Mucosa of gallbladder (tissue), 1 donor: ENCODE results near the gene GNG7. TPM values are rescaled to one million over a fixed set of nuclear protein-coding genes. Genes with fewer than 3 reads are reported as not detected.
"Not testable (repeated sequence)": the region's sequence is repeated elsewhere in the genome, so short reads cannot be mapped to it uniquely, and the experiment has no call there.

Source experiments
- DNase-seq: peaks from one replicate; pipeline ENCODE4 v3.0.0-alpha.2; 2020; ENCODE audit warnings: low spot score
- total RNA-seq: library from RNA; stranded (reverse); gene quantifications from one replicate; pipeline ENCODE4 v1.2.1, GENCODE V29; 2021
- donor health status: DM: no; HTN: no; CAD: no.

The GNG7 gene
- total RNA-seq, 1 donor from 2014 or later = 12.4 TPM

- DNase-seq = no peak
Measured at GRCh38 chr19:2484178-2484937, 218.1 kb downstream of the GNG7 start.

- no peak for DNase-seq
Measured at GRCh38 chr19:2483484-2484151, 218.9 kb downstream of the GNG7 start.

GRCh38 chr19:2483084-2483483, 219.4 kb downstream of the GNG7 start:
- no peak for DNase-seq

DNA sequence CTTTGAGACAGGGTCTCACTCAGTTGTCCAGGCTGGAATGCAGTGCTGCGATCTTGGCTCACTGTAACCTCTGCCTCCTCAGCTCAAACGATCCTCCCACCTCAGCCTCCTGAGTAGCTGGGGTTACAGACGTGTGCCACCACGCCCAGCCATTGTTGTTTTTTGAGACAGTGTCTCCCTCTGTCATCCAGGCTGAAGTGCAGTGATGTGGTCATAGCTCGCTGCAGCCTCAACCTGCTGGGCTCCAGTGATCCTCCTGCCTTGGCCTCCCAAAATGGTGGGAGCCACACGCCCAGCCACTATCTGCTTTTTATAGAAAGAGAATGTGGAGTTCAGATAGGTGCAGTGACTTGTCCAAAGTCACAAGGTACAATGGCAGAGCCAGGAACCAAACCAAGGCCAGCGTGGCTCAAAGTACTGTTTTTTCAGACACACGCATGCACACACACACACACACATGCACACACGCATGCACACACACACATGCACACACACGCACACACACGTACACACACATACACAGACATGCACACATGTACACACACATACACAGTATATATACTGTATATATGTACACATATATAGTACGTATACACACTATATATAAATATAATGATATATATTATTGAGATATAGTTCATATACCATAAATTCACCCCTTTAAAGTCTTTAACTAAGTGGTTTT, 220.0 kb downstream of the GNG7 start:
- no peak for DNase-seq

- no peak for DNase-seq
Measured at GRCh38 chr19:2481466-2481865, 221.0 kb downstream of the GNG7 start.

GRCh38 chr19:2479556-2480194, 222.8 kb downstream of the GNG7 start:
- DNase-seq = no peak

DNA sequence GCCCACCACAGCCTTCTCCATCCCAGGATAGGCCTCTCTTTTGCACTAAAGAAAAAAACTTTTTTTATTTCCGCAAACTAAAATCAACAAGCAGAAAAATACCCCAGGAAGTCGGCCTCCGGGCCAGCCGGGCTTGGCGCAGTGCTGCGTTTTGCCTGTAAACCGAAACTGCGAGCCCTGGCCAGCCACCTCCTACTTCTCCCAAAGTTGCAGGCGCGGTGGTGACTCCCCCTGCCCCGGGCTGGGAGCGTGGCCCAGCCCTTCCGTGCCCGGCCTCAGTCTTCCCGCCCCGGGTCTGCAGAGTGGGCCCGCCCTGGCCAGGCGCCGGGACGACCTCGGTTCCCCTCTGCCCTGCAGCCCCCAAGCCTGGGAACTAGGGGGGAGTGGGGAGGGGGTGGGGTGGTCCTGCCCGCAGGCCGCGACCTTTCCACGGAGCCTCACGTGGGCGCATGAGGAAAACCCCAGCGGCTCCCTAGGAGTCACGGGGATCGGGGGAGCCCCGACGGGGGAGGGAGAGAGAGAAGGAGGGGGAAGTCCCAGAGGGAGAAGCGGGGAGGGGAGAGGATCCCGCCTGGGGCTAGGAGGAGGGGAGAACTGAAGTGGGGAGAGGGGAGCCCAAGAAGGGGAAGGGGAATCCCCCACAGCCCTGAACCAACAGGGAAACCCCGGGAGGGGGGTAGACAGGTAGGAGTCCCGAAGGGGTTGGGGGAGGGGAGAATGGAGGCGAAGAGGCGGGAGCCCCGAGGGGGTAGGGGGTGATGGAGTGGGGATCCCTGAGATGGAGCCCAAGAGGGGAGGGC, 223.5 kb downstream of the GNG7 start:
- DNase-seq = peak; percentile 74

GRCh38 chr19:2478278-2478755, 224.2 kb downstream of the GNG7 start:
- DNase-seq = peak; percentile 60

- peak; percentile 25 for DNase-seq
Measured at GRCh38 chr19:2477732-2478191, 224.7 kb downstream of the GNG7 start.

DNA sequence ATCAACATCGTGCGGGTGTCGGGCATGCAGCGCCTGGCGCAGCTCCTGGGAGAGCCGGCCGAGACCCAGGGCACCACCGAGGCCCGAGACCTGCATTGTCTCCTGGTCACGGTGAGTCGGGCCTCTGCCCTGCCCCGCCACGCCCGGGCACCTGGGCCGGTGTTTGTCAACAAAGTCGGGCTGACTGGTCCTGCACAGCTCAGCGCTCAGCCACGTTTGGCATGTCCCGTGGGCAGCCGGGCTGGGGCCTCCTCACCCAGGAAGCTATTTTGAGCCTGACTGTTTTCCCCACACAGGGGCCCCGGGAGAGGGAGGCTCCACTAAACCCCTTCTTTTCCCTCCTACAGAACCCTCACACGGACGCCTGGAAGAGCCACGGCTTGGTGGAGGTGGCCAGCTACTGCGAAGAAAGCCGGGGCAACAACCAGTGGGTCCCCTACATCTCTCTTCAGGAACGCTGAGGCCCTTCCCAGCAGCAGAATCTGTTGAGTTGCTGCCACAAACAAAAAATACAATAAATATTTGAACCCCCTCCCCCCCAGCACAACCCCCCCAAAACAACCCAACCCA, 225.3 kb downstream of the GNG7 start:
- DNase-seq = peak; percentile 38

GRCh38 chr19:2476451-2477140, 225.9 kb downstream of the GNG7 start:
- DNase-seq = peak; percentile 36

GRCh38 chr19:2475702-2476450, 226.6 kb downstream of the GNG7 start, which contains the start of gene GADD45B:
GADD45B (plus strand) TSS chr19:2476127; CDS start chr19:2476359, 232 bp downstream.
- peak; percentile 98 for DNase-seq

DNA sequence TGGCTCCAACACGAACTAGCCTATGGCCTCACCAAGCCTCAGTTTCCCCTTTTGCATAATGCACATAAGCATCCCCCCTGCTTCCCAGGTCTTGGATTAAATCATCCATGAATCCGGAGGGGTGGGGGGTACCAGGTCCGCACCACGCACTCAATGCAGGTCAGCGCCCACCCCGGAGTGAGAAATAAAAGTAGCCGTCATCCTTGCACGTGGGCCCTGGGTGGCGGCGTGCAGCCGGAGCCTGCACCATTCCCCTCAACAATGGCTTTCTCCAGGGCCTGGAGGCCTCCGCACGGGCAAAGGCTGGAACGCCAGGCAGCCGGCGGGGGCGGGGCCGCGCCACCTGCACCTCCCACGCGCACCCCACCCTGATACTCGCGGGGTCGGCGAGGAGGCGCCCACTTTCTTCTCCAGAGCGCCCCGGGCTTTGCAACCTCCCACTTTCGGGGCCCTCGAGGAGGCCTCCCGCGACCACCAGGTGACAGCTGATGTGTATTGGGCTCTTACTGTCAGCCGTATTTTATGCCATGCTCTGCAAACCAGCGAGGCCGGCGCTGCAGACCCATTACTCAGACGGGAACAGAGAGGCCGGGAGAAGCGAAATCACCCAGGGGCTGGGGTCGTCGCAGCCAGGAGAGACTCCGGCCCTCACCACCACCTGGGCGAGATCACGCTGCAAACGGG, 227.3 kb downstream of the GNG7 start:
- DNase-seq = peak; percentile 52

- DNase-seq = peak; percentile 83
Measured at GRCh38 chr19:2474232-2475017, 228.1 kb downstream of the GNG7 start.

- DNase-seq = not testable (repeated sequence)
Measured at GRCh38 chr19:2469915-2470200, 232.6 kb downstream of the GNG7 start.

- no peak for DNase-seq
Measured at GRCh38 chr19:2469102-2469914, 233.2 kb downstream of the GNG7 start.

DNA sequence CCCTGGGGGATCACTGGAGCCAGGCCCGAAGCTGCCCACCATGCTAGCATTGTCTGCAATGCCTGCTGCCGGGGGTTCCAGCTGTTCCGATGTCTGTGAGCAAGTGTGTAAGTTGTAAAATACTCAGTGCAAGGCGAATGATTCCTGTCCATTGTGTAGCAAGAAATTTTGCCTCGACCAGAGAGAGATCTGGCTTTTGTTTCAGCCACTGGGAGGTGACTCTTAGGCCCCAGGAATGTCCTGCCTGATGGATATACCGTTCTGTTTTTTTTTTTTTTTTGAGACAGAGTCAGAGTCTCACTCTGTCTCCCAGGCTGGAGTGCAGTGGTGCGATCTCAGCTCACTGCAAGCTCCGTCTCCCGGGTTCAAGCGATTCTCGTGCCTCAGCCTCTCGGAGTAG, 233.9 kb downstream of the GNG7 start:
- DNase-seq = no peak
